ENCODE results near the gene DYRK1B.

The DYRK1B gene

DNA sequence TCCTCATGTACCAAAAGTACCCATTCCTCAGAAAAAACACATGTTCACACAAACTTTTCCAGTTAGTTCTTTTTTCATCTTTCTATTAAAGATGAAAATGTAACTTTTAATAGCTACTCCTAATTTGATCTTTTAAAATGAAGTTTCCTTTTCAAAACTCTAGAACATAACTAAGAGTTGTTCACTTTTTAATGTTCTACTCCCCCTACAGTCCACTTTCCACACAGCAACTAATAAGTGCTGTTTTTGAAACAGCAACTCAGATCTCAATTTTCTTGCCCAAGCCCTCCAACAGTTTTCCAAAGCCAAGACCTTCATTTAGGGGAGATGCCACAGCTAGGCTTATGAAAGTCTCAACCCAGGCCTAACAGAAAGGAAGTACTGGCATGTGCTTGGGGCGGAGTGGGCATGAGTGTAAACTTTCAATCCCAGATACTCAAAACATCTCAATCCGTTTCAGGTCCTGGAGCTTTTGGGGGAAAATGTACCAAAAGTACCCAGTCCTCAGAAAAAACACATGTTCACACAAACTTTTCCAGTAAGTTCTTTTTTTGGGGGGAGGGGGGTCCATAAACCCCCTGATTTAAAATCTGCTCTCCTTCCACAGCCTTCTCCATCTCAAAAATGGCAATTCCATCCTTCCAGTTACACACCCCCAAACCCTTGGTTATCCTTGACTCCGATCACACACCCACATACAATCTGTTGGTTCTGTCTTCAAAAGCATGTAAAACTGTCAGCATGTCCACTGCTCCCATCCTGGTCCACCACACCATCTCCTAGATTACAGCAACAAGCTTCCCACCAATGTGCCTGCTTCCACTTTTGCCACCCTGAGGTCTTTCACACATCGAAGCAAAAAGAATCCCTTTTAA is 10.2 kb upstream of the DYRK1B start:
- TF ChIP-seq, protein P1, sequence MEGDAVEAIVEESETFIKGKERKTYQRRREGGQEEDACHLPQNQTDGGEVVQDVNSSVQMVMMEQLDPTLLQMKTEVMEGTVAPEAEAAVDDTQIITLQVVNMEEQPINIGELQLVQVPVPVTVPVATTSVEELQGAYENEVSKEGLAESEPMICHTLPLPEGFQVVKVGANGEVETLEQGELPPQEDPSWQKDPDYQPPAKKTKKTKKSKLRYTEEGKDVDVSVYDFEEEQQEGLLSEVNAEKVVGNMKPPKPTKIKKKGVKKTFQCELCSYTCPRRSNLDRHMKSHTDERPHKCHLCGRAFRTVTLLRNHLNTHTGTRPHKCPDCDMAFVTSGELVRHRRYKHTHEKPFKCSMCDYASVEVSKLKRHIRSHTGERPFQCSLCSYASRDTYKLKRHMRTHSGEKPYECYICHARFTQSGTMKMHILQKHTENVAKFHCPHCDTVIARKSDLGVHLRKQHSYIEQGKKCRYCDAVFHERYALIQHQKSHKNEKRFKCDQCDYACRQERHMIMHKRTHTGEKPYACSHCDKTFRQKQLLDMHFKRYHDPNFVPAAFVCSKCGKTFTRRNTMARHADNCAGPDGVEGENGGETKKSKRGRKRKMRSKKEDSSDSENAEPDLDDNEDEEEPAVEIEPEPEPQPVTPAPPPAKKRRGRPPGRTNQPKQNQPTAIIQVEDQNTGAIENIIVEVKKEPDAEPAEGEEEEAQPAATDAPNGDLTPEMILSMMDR (IDR thresholded peaks at IDR 0.05; ENCODE audit: low read length, missing control alignments), result peak; percentile 74
- peak; percentile 73 for DNase-seq (ENCODE audit: low read depth)
- H3K4me3 ChIP-seq (replicated peaks; ENCODE audit: low read depth, low read length), result peak overlapping the region; percentile 93

DNA sequence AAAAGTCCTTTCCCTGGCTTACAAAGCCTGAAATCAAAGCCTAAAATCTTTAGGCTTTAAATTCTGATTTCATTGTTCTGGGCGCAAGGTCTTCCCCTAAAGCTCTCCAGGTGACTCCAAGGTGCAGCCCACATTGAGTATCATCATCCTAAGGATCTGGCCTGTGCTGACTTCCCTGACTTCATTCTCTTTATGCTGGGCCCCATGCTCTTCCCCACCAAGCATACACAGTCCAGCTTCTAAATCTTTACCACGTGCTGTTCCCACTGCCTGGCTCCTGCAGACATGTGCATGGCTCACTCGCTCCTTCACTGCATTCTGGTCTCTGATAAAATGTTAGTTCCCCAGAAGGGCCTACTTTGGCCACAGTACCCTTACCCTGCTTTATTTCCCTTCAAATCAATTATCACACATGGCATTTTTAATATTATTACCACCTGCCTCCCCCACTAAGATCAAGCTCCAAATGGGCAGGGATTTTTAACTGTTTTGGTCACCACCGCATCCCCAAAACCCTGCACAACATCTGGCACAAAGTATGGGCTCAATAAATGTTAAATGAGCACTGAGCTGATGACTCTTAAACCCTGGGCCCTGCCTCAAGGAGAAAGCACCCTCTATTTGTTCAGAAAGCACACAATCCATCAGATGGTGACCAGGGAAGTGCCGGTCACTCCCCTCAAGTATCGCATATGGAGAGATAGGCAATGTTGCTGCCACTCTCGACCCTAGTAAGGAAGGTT is 8.9 kb upstream of the DYRK1B start:
- no peak overlapping the region for H3K4me3 ChIP-seq (replicated peaks; ENCODE audit: low read depth, low read length)
- TF ChIP-seq, protein P1 (IDR thresholded peaks at IDR 0.05; ENCODE audit: low read length, missing control alignments), result no peak
- no peak for DNase-seq (ENCODE audit: low read depth)

DNA sequence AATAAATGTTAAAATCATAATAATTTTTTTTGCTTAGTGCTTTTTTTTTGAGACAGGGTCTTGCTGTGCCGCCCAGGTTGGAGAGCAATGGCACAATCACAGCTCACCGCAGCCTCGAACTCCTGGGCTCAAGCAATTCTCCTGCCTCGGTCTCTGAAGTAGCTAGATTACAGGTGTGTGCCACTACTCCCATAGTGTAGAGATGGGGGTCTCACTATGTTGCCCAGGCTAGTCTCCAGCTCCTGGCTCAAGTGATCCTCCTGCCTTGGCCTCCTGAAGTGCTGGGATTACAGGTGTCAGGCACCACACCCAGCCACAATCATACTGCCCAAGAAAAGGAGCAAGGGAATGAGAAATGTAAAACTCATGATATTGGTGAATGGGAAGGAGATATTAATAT is 7.1 kb upstream of the DYRK1B start:
- TF ChIP-seq, protein P1 (IDR thresholded peaks at IDR 0.05; ENCODE audit: low read length, missing control alignments), result no peak
- no peak for DNase-seq (ENCODE audit: low read depth)

DNA sequence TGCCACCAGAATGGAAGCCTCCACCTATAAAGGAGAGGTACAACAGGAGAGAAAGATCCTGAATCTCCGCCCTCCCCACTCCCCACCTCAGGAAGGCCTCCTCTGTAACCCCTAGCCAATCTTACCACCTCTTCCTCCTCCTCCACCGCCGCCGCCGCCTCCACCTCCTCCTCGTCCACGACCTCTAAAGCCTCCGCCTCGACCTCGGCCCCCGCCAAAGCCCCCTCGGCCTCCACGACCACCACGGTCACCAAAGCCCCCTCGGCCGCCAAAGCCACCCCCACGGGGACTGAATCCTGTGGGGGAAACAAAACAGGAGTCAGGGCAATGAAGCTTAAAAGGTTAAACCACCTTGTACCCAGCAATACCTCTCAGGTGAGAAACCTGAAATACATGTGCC is 6.5 kb upstream of the DYRK1B start:
- H3K4me3 ChIP-seq (replicated peaks; ENCODE audit: low read depth, low read length), result no peak overlapping the region
- DNase-seq (ENCODE audit: low read depth), result no peak
- TF ChIP-seq, protein P1 (IDR thresholded peaks at IDR 0.05; ENCODE audit: low read length, missing control alignments), result no peak

More for the DNA sequence above, 7.1 kb upstream of the DYRK1B start:
- no peak overlapping the region for H3K4me3 ChIP-seq (replicated peaks; ENCODE audit: low read depth, low read length)

DNA sequence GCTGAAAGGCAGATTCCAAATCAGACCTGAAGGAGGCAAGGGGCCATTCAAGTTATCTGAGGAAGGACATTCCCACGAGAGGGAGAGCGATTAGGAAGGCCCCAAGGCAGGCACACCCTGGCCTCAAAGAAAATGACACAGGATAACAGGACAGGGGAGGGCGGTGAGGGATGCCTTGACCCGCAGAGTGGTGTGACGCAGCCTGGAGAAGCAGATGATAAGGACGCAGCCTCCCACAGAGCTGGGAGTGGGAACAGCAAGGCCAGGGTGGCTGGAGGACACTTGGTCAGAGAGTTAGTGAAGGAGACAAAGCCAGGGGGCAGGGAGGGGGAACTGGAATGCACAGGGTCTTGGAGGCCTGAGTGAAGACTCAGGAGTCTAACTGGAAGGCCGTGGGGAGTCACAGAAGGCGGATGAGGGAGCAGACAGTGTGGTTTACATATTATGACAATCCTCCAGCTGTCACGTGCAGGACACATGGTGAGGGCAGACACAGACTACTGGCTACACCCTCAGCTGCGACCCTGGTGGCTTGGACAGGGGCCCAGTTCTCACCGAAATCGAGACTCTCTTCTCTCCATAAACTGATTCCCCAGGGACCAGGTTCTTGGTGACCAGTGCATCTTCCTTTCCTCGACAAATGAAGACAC is 5.8 kb upstream of the DYRK1B start:
- TF ChIP-seq, protein P1 (IDR thresholded peaks at IDR 0.05; ENCODE audit: low read length, missing control alignments), result no peak
- no peak for DNase-seq (ENCODE audit: low read depth)
- no peak overlapping the region for H3K4me3 ChIP-seq (replicated peaks; ENCODE audit: low read depth, low read length)

DNA sequence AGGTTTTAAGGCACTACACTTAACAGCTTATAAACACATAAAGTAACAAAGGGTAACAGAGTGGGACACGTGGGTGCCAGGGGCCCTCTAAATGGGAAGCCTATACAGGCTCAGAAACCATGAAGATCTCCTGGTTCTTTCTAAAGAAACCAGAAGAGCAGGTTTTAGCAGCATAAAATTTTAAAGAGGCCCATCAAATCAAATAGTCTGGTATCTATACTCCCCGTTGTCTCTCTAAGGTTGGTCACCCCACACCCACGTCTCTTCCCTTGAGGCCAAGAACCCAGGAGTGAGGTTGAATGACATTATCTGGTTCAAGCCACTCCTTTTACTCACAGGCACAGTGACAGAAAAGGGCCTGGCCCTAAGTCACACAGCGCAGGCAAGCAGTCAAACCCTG is 4.6 kb upstream of the DYRK1B start:
- TF ChIP-seq, protein P1 (IDR thresholded peaks at IDR 0.05; ENCODE audit: low read length, missing control alignments), result no peak
- DNase-seq (ENCODE audit: low read depth), result no peak
- H3K4me3 ChIP-seq (replicated peaks; ENCODE audit: low read depth, low read length), result no peak overlapping the region

Data from fibroblast of pulmonary artery (primary cell).